ENCODE results near the gene IL3RA.

DNA sequence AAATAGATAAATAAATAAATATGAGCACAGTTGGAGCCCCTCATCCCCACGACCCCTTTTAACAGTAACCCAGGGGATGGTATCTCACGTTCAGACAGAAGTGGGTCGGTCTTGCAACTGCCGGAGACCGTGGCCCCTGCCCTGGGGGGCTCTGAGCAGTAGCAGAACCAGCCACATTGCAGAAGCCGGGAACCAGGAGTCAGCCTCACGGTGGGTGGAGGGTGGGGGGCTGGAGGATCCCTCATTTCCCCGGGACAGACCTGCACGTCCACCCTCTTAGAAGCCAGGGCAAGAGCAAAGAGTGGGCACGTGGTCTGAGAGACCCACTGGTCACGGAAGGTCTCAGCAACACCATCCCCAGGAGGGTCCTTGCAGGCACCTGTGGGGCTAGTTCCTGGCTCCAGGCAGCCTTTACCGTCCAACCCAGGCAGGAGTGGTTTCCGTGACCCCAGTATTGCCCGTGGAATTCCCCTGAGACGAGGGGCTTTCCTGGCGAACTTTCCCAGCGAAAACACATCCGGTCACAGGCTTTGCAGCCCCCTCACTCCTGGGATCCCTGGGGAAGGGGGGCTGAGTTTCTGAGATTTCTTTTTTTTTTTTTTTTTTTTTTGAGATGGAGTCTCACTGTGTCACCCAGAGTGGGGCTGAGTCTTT, 8.8 kb upstream of the IL3RA start:
- TF ChIP-seq, protein P1, sequence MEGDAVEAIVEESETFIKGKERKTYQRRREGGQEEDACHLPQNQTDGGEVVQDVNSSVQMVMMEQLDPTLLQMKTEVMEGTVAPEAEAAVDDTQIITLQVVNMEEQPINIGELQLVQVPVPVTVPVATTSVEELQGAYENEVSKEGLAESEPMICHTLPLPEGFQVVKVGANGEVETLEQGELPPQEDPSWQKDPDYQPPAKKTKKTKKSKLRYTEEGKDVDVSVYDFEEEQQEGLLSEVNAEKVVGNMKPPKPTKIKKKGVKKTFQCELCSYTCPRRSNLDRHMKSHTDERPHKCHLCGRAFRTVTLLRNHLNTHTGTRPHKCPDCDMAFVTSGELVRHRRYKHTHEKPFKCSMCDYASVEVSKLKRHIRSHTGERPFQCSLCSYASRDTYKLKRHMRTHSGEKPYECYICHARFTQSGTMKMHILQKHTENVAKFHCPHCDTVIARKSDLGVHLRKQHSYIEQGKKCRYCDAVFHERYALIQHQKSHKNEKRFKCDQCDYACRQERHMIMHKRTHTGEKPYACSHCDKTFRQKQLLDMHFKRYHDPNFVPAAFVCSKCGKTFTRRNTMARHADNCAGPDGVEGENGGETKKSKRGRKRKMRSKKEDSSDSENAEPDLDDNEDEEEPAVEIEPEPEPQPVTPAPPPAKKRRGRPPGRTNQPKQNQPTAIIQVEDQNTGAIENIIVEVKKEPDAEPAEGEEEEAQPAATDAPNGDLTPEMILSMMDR (optimal IDR thresholded peaks at IDR 0.05 in 1 of 3, IDR thresholded peaks at IDR 0.05 in 1 of 3, conservative IDR thresholded peaks at IDR 0.05 in 1 of 3; ENCODE audit: extremely low read depth in 1 of 3, insufficient read depth in 2 of 3, low read length in 3 of 3): no peak
- no peak for TF ChIP-seq EZH2 (IDR thresholded peaks at IDR 0.05; ENCODE audit: low read length)
